Stomach smooth muscle (tissue), 2 donors: Measurements from ENCODE around the gene RPS23.
"Not testable (repeated sequence)": the region's sequence is repeated elsewhere in the genome, so short reads cannot be mapped to it uniquely, and the experiment has no call there.

Source experiments
- H3K27ac ChIP-seq: one replicate; pipeline ENCODE4 v1.7.0; 2013; ENCODE audit warnings: mild to moderate bottlenecking, low read length, inconsistent platforms
- H3K27me3 ChIP-seq, 2 donors: one replicate each; pipeline ENCODE4 v1.7.0; 2013; ENCODE audit warnings: low read length in 2 of 2; ENCODE audit not compliant: insufficient read depth in 2 of 2, control insufficient read depth in 1 of 2
- H3K36me3 ChIP-seq, 2 donors: one replicate each; pipeline ENCODE4 v1.7.0; 2013; ENCODE audit warnings: low read length in 2 of 2; ENCODE audit not compliant: control insufficient read depth in 2 of 2, insufficient read depth in 2 of 2
- H3K4me1 ChIP-seq: one replicate; pipeline ENCODE4 v1.7.0; 2013; ENCODE audit warnings: low read length; ENCODE audit not compliant: control insufficient read depth, insufficient read depth
- H3K4me3 ChIP-seq, 2 donors: one replicate each; pipeline ENCODE4 v1.7.0; 2013; ENCODE audit warnings: low read length in 2 of 2
- H3K9ac ChIP-seq, 2 donors: one replicate each; pipeline ENCODE4 v1.7.0; 2013; ENCODE audit warnings: low read length in 2 of 2, mild to moderate bottlenecking in 1 of 2
- H3K9me3 ChIP-seq, 2 donors: one replicate each; pipeline ENCODE4 v1.7.0; 2013; ENCODE audit warnings: low read length in 2 of 2; ENCODE audit not compliant: control insufficient read depth in 2 of 2
- donor health status: healthy.
- donor health status: Pancreatic carcinoma.

The RPS23 gene

DNA sequence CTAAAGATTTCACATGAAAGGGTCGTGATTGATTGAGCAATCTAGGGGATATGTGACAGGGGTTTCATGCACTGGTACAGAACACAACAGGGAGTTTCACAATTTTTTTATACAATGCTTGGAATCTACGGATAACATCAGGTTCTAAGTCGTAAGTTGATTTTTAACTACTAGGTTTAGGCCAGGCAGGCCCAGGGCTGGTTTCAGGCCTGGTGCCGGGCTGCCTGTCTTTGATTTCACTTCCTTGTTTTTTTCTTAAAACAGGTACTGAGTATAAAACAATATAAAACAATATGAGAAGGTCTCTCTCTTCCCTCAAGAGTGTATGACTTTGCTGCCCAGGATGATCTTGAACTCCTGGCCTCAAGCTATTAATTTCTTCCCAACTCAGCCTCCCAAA lies 4.7 kb downstream of the RPS23 start:
- H3K4me1 ChIP-seq, H3K4me3 ChIP-seq, H3K27ac ChIP-seq, H3K9me3 ChIP-seq, H3K9ac ChIP-seq, H3K27me3 ChIP-seq: not testable (repeated sequence)
- H3K36me3 ChIP-seq = peaks cover 18% of the 10 kb centered on the region in 2 donors

DNA sequence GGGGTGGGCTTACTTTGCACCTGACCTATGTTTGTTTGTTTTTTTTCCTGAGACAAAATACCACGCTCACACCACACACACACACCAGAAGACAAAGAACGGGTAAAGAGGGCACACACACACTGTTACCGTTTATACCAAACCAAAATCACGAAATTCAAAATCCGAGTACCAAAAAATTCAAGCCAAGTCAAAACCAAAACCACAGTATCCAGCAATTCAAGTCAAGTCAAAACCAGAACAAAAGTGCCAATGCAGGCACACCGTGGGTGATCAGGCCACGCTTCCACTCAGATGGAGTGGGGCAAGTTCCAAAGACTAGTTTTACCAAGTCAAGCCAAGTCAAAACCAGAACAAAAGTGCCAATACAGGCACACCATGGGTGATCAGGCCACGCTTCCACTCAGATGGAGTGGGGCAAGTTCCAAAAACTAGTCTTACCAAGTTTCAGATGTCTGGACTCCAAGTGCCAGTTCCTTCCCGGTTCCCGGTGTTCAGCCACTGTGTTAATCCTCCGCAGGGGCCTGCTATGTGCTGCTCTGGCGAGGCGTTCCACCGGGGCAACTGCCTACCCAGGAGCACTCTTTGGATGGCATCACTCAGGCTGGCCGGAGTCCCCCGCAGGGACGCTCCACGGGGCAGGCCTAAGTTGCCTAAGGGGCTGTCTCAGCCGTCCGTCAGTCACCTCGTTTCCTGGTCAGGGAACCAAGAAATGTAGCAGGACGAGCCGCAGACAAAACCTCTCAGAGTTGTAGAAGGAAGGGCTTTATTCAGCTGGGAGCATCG lies 5.4 kb downstream of the RPS23 start:
- H3K4me1 ChIP-seq, H3K9me3 ChIP-seq, H3K9ac ChIP-seq, H3K27ac ChIP-seq, H3K4me3 ChIP-seq, H3K27me3 ChIP-seq: not testable (repeated sequence)
- H3K36me3 ChIP-seq = peaks cover 18% of the 10 kb centered on the region in 2 donors

DNA sequence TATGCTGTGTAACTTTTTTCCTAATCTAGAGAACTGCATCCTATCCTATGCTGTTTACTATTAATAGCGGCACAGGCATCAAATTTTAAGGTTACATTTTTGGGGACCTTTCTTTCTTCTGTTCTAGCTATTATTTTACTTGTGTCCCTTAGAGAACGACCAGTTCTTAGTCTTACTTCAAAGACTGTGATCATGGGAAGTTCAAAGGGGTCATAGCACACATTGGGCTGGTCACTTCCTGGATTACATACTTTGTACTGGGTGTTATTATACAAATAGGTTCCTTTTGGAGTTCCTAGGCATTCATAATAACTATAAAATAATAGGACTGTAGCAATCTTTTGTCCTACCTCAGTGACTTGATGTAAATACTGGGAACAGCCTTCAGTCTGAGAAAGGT lies 8.8 kb downstream of the RPS23 start:
- H3K9me3 ChIP-seq, H3K36me3 ChIP-seq, H3K27ac ChIP-seq, H3K4me1 ChIP-seq, H3K27me3 ChIP-seq, H3K4me3 ChIP-seq, H3K9ac ChIP-seq: not testable (repeated sequence)

DNA sequence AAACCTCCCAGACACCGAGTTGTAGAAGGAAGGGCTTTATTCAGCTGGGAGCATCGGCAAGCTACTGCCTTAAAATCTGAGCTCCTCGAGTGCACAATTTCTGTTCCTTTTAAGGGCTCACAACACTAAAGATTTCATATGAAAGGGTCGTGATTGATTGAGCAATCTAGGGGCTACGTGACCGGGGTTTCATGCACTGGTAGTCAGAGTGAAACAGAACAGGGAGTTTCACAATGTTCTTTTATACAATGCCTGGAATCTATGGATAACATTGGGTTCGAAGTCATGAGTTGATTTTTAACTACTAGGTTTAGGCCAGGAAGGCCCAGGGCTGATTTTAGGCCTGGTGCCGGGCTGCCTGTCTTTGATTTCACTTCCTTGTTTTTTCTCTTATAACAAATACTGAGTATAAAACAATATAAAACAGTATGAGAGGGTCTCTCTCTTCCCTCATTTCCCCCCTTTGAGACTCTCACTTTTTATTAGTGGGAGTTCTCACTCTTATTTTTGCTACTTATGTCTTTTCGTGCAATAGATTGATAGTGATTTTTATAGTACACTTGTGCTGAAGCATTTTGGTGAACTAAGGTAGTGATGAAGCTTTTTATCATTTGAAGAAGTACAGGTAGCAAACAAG lies 10.7 kb downstream of the RPS23 start:
- H3K4me1 ChIP-seq, H3K27me3 ChIP-seq, H3K4me3 ChIP-seq, H3K9me3 ChIP-seq, H3K27ac ChIP-seq, H3K36me3 ChIP-seq, H3K9ac ChIP-seq: not testable (repeated sequence)

DNA sequence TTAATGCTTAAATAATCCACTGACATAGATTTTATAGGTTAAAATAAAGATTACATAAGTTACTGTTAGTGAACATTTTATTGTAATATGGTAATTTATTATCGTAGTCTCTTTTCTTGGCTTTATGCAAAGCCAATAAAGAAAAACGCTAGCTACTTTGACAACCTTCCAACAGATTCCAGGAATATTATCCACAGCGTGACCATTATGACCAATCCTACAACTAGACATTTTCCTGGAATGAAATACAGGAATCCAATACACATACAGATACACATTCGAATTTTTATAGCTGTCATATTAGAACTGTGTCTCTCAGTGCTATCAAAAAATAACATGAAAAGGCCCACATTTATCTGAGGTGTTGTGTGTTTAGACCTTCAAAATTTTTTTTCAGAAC lies 13.1 kb downstream of the RPS23 start:
- Histone ChIP-seq H3K4me1 (no peaks in the 10 kb centered on the region), H3K4me3 (no peak overlapping the region), H3K27ac (no peak overlapping the region), H3K27me3 (no peaks in the 10 kb centered on the region), H3K36me3 (no peaks in the 10 kb centered on the region), H3K9me3 (no peaks in the 10 kb centered on the region), H3K9ac (no peak overlapping the region)

DNA sequence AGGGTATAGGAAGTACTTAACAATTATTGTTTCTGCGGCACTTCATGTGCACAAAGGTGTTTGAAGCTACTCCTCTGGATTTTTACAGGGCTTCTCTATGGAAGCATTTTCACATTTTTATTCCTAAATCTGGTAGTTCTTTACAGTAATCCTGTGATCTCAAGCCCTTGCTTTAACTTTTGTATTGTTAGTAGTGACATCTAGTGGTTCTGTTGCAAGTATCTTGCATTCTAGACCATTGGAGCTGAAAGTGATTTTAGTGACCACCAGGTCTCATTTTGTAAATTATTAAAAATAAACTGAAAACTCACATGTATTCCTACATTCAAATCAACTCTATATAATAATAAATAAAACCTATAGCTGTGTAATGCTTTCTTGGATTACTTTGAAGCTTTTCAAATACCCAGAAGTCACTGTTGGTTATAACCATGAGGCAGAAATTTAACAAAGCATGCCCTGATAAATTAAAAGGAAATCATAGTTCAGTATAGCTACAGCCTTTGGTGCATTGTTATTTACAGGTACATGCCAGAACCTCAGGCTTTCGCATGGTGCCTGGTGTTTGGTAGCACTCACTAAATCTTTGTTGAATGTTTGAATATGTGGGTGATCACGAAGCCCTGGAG lies 18.9 kb downstream of the RPS23 start:
- H3K27ac ChIP-seq = no peak overlapping the region
- H3K27me3 ChIP-seq = no peaks in the 10 kb centered on the region
- H3K4me3 ChIP-seq = no peak overlapping the region
- H3K9me3 ChIP-seq = no peaks in the 10 kb centered on the region
- H3K4me1 ChIP-seq = no peaks in the 10 kb centered on the region
- H3K36me3 ChIP-seq = no peaks in the 10 kb centered on the region
- no peak overlapping the region for H3K9ac ChIP-seq

DNA sequence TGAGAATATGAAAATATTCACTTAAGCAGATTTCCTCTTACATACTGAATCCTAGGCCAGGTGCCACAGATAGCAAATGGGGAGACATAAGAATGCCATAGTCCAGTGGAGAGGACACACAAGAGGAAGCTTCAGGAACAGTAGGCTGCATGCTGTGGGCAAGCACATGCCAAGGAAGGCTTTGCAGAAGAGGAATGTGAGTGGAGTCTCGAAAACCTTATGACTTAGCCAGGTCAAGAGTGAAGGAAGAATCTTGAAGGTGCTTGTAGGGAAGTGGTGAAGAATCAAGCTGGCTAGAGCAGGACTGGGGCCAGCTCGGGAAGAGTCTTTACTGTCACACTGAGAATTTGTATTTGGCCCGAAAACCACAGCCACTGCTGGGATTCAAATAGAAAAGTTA lies 20.4 kb downstream of the RPS23 start:
- peaks cover 0 to 2% of the 10 kb centered on the region in 2 donors for H3K36me3 ChIP-seq
- H3K27me3 ChIP-seq = no peaks in the 10 kb centered on the region
- H3K4me1 ChIP-seq = no peaks in the 10 kb centered on the region
- H3K4me3 ChIP-seq = no peak overlapping the region
- H3K9ac ChIP-seq = no peak overlapping the region
- H3K9me3 ChIP-seq = no peaks in the 10 kb centered on the region
- H3K27ac ChIP-seq = no peak overlapping the region

DNA sequence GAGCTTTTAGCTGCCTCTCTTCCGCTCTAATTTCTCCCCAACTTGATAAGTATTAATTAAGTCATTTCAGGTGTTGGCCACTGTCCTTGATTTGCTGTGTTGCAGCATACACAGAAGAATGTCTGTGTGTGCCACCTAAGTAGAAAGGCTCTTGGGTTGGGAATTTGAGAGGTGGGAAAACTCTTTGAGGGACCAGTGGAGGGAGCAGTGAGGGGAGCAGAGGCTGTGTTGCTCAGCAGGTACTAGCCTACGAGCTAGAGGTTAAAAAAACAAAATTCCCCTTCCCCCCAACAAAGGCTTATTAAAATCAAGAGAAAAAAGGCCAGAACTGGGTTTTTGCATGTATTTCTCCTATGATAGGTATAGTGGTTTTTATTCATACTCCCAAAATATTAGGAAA lies 20.9 kb downstream of the RPS23 start:
- H3K9me3 ChIP-seq = no peaks in the 10 kb centered on the region
- H3K9ac ChIP-seq = no peak overlapping the region
- H3K4me1 ChIP-seq = no peaks in the 10 kb centered on the region
- H3K36me3 ChIP-seq = peaks cover 0 to 2% of the 10 kb centered on the region in 2 donors
- no peaks in the 10 kb centered on the region for H3K27me3 ChIP-seq
- no peak overlapping the region for H3K27ac ChIP-seq
- no peak overlapping the region for H3K4me3 ChIP-seq

DNA sequence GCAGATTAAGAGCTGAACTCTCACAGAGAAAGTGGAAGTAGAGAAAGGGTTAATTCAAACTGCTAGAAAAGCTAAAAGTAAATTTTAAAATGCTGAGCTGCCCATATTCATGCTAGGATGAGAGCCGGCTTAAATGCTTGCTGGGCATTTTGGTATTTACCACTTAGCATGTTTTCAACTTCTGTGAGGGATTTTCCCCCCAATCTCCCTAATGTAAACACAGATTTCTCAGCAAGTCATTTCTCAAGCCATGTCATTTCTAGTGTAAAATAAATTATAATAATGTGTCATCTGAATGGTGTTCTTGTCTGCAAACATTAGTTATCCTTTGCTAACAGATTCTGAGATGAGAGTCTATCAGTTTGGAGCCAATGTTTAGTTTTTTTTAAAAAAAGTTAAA lies 22.3 kb downstream of the RPS23 start:
- Histone ChIP-seq H3K27ac (no peak overlapping the region), H3K36me3 (peaks cover 0 to 2% of the 10 kb centered on the region in 2 donors), H3K4me3 (no peak overlapping the region), H3K27me3 (no peaks in the 10 kb centered on the region), H3K9me3 (no peaks in the 10 kb centered on the region), H3K4me1 (no peaks in the 10 kb centered on the region), H3K9ac (no peak overlapping the region)

DNA sequence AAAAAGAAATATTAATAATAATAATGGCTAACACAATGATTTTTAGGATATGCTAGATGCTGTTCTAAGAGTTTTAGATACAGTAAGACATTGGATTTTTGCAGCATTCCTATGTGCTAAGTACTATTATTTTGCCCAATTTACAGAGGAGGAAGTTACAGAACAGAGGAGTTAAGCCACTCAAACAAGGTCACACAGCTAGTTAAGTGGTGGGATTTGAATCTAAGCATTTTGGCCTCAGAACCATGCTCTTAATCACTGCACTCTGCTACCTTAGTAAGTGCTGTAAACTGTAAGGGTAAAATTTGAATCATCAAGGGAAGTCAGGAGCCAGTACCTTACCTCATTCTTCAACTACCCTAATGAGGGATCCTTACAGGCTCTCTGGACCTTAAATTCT lies 25.4 kb downstream of the RPS23 start:
- Histone ChIP-seq H3K27me3 (no peaks in the 10 kb centered on the region), H3K9me3 (no peaks in the 10 kb centered on the region), H3K4me1 (no peaks in the 10 kb centered on the region), H3K36me3 (peaks cover 0 to 2% of the 10 kb centered on the region in 2 donors), H3K27ac (no peak overlapping the region), H3K4me3 (no peak overlapping the region), H3K9ac (no peak overlapping the region)
